HG03064 (cell line): ENCODE data around the gene NUCKS1.

Experiments used
- ATAC-seq: cut with Tn5 transposase; IDR thresholded peaks from one replicate; pipeline ENCODE4 v1.9.1; 2021; ENCODE audit warnings: low read depth; ENCODE audit not compliant: unreplicated experiment

The NUCKS1 gene

DNA sequence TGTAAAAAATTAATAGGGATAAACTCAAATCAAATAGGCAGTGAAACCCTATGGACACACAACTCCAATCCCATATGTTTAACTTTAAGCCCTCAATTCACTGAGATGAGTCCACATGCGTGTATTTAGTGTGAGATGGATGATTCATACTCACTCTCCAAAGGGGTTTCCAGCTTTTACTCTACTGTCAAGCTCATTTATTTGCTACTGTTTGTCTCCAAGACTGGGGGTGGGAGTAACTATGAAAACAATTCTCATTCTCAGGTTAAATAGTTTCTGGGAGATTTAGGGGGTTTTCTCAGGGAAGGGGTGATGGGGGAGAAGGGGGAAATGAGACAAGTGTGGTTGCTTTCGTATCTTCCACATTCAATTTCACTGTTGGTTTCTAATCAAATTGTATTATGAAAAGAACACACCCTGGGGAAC lies 22.6 kb upstream of the NUCKS1 start:
- ATAC-seq, result no peak

DNA sequence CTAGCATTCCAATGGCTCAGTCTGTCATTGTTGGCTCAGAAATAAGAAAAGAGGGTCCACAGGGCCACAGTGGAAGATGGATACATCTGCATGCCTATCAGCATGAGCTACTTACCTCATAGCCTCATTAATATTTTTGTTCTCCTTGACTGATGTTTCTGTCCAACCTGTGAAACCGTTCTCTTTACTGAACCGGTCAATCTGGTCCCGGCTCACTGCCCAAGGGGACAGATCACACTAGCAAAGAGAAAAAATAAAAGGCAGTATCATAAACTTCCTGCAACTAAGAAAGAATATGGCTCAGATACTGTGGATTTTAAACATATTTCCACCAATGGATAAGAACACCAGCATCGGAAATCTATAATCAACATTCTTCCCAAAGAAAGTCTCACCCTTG lies 20.6 kb upstream of the NUCKS1 start:
- no peak for ATAC-seq

DNA sequence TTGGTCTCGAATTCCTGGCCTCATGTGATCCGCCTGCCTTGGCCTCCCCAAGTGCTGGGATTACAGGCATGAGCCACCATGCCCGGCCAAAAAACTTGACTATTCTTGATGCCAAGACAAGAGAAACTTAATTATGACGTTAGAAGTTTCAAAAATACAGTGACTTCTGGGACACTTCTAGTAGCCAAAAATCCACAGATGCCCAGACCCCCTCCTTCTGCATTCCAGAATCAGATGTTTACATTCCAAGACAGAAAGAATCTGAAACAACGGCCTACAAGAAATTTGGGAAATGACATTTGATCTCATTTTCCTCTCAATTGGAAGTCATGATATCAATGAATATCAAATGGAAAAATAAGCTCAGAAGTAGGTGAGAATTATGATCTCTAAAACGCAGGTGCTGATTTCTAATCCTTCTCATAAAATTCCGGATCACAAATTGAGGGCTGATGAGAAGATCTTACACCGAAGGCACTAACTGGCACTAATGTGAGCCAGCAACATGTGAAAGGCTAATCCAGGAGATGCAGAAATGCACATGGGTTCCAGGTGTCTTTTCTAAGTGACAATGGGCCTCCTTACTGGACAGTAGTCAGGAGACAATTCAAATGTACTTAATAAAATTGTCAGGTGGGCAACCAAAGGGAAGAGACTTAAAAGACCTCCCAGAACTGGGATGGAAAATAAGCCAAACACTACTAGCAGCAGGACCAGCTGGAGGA lies 19.8 kb upstream of the NUCKS1 start:
- no peak for ATAC-seq

DNA sequence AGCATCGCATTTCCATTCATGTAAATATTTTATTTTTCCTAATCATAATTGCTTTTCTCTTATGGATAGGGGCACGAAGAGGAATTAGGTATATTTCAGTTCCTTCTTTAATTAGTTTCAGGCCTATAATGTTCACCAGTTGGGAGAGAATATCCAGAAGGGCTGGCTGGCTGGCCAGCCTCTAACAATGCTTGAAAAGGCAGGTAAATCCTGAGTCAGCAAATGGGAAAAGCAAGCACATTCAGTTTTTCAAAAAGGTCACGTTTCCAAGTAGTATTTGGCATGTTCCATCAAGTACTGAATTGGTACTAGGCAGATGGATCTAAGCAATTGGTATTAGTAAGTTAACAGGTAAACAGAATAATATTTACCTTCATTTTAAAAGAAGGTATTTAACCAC lies 17.3 kb upstream of the NUCKS1 start:
- ATAC-seq, result no peak

DNA sequence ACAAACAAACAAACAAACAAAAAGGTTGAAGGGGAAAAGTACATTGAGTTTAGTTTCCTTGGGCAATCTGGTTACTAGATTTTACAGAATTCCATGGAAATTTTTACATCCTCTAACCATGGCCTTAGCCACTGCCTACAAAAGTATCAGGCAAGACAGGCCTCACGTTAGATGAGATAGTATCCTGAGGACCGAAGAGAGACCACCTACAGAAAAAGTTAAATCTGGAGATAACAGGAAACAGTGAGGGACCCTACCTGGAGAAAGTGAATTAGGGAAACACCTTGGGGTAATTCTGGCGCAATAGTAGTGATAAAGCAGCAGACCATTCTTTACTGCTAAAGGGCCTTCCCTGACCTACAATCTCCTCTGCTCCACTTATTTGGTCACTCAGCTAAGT lies 16.6 kb upstream of the NUCKS1 start:
- ATAC-seq, result no peak

DNA sequence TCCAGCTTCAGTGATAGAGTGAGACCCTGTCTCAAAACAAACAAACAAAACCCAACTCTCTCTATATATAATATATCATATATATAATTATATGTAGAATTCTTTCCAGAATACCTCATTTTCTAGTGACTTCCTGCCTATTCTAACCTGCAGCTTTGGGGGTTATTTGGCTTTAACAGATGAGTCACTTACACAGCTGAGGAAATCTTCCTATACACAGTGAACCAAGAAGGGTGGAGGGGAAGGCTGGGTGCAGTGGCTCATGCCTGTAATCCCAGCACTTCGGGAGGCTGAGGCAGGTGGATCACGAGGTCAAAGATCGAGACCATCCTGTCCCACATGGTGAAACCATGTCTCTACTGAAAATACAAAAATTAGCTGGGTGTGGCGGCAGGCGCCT lies 16.1 kb upstream of the NUCKS1 start:
- no peak for ATAC-seq

DNA sequence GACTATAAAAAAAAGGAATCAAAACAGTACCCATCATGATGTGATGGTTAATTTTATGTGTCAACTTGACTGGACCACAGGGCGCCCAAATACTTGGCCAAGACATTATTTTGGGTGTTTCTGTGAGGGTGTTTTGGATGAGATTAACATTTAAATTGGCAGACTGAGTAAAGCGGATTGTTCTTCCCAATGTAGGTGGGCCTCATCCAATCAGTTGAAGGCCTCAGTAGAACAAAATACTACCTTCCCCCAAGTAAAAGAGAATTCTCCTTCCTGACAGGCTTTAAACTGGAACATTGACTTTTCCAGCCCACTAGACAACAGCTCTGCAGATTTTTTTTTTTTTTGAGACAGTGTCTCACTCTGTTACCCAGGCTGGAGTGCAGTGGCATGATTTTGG lies 14.6 kb upstream of the NUCKS1 start:
- no peak for ATAC-seq

DNA sequence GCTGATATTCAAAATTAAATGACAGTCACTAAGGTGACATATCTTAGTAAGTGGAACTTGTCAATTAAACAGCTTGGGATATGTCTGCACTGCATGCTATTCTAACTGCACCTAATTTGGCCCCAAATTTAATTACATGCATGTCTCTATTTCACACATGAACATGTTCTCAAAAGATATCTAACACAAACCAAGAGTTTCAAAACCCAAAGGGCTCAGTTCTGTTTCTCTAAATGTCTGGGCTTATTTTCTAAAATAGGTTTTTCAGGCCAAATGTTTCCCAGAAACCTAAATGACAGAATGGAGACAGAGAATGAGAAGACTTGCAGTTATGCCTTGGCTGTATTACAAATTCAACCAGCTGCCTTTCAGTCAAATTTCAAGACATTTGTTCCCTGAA lies 14.0 kb upstream of the NUCKS1 start:
- no peak for ATAC-seq

DNA sequence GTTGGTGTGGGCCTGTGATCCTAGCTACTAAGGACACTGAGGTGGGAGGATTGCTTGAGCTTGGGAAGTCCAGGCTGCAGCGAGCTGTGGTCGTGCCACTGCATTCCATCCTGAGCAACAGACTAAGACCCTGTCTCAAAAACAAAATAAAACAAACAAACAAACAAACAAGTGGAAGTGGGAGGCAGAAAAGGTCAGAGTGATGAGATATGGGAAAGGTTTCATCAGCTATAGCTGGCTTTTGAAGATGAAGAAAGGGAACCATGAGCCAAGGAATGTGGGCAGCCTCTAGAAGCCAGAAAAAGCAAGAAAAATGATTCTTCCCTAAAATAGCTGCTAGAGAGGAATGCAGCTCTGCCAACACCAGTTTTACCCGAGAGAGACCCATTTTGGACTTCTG lies 10.6 kb upstream of the NUCKS1 start:
- ATAC-seq, result no peak

DNA sequence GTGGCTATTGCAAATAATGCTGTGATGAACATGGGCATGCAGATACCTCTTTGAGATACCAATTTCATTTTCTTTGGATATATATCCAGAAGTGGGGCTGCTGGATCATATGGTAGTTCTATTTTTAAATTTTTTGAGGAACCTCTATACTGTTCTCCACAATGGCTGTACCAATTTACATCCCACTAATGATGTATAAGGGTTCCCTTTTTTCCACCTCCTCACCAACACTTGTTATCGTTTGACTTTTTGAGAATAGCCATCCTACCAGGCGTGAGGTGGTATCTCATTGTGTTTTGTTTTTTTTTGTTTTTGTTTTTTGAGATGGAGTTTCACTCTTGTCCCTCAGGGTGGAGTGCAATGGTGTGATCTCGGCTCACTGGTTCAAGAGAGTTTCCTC lies 6.6 kb upstream of the NUCKS1 start:
- no peak for ATAC-seq

DNA sequence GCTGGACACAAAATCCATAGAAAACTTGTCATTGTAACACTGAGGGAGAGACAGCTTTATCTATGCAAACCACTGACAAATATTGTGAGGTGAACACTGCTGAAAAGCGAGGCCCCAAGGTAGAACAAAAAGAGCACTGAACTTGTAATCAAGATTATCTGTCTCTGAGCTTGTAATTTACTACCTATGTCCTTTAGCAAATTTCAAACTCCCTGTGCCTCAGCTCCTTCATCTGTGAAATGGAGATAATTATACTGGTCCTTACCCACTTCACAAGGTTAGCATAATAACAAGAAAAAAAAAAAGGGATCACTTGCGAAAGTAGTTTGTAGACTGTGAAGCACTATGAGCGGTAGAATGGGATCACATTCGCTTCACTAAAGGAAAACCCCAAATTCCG lies 4.9 kb upstream of the NUCKS1 start:
- ATAC-seq, result no peak

DNA sequence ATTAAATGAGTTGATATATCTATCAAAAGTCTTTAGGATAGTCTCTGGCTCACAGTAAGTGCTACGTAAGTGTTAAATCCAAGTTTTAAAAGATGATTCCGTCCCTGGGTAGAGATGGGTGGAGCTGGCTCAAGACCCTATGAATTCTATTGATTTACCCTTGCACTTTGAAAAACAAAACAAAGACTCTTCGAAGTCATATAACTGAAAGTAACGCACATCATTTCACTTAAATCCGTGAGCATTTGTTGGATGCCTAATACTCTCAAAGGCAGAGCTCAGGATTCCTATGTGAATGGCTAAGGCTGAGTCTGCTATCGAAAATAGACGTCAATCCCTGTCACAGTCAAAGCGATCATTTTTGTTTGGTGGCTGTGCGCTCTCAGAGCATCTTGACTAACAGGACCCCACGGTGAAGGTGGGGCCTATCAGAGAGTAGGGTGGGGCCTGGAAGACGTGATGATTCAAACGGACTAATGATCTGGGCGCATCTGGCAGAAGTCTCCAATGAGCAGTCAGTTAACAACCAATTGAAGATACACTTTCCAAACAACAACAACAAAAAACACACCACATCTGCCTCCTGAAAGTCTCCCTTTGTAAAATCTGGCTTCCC lies 1.2 kb upstream of the NUCKS1 start:
- no peak for ATAC-seq

DNA sequence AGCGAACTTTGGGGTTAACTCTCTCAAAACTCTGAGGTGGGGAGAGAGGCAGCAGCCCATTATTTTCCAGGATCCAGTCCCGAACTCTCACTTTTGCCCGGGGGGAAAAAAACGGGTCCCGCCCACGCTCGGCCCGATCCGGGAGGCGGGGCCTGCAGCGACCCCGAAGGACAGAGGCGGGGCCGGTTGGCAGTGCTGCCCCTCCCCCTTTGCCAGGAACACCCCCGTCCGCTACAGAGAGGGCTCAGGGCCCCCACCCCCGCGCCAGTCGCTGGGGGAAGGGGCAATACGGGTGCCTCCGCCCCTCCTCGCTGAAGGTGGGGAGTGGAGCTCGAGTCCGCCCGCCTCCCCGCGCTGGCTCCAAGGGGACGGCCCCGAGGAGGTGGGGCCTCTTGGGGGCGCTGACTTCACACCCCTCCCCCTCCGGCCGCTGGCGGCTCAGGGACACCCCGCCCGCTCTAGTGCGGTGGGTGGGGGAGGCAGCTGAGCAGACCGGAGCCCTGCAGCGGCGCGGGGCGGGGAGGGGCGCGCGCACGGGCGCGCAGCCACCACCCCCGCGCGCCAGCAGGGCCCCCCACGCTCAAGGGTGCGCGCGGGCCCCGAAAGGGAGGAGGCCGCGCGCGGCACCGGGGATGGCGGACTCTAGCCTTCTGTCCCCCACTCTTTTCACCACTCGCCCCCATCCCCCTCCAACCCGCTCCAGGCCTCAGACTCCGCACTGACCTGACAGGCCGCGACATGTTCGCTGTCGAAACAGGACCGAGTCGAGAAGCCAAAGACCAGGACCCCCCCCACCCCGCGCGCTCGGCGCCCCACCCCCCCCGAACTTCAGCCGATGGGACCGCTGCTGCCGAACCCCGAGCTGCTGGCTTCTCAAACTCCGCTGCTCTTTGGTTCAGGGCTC lies 496 bp downstream of the NUCKS1 start:
- ATAC-seq, result peak; percentile 71

DNA sequence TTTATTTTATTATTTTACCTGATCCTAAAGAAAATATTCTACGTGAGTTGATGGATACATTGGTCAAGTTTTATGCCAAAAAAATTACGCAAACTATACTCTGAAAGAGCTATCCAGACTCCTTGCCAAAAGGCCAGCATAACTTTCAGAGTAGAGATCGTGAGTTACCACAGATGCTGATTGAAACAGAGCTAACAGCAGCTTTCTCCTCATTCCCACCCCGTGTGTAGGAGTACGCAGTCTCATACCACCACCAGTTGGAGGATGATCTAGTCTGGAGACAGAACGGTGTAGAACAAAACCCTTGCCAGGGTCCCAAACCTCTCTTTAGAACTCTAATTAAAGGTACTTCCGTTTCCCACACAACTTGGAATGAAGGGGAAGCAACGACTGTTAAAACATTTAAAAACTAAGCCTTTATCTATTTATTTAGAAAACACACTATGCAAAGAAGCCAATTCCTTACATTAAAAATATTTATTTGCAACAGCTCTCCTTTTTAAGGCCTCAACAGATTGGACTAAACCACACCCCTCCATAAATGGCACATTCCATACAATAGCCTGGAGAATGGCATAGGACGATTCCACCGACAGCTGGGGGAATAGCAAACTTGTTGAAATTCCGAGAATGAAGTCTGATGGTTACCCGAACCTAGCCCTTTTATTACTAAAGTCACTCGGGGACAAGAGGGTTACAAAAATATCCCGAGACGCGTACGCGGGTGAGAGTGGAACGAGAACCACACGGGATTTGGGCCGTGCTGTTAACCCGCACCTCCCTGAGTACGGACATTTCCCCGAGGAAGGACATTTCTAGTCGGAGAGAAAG lies 1.4 kb downstream of the NUCKS1 start:
- peak; percentile 15 for ATAC-seq

DNA sequence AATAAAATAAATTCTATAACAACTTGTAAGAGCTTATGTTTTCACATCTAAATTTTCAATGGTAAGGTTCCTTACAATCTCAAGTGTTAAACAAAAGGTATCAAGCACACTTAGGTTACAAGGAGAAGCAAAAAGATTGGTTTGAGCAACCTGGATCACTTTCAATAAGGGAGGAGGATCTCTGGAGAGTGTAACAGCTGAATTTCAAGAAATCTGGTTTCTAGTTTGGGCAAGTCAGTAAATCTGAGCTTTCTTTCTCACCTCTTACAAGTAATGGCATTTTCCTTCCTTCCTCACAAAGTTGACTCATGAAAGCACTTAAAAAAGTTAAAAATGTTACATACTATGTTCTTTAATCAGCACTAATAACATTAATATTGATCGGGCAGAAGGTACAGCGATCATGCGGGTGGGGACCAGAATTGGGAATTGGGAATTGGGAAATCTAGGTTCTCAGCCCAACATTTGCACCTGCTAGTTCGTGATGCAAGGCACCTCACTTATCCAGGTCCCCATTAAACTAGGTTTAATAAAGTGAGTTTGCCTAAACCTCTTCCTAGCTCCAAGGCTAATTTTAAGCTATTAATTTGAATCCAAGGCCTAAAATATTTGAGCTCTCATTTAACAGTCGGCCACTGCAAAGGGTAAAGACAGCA lies 3.1 kb downstream of the NUCKS1 start:
- no peak for ATAC-seq

DNA sequence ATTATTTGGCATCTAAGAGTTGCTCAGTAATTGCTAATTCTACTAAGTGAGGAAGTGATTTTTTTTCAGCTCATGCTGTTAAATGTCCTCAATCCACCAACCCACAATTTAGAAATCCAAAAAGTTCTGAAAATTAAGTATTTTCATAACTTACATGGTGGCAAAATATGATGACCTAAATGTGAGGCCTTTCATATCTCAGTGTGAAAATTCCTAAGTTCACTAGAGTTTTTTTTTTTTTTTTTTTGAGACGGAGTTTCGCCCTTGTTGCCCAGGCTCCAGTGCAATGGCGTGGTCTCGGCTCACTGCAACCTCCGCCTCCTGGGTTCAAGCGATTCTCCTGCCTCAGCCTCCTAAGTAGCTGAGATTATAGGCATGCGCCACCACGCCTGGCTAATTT lies 5.6 kb downstream of the NUCKS1 start:
- ATAC-seq, result no peak

DNA sequence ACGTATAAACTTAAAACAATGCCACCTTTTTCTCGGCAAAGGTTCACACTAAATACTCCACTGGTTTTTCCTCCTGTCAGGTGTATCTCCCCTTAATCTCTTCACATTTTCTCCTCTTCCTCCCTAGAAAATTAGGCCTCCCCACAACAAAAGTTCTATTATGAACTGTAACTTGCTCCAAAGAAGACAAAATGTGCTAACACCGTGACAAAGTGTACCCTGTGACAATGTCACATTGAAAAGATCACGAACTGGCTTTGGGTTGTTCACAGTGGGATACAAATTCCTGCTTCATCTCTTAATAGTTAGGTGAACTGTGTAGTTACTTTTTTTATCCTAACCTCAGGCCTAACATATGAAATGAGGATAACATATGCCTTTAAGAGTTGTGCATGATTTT lies 6.0 kb downstream of the NUCKS1 start:
- no peak for ATAC-seq

DNA sequence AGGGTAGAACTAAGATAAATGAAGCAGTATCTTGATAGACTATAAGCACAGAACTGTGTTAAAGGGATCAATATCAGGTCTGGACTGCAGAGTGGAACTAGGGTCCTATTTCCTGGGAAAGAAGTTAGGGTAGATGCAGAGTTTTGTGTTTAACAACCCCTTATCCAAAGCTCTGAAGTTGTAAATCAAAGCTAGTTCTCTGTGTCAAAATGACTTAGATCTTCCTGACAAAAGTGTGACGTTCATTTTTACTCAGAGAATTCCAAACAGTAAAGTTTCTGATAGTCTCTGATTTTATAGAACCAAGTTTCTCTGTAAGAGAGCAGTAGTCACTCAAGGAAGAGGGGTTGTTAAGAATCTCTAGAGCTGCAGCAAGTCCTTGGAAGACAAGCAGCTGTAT lies 8.3 kb downstream of the NUCKS1 start:
- ATAC-seq, result no peak

DNA sequence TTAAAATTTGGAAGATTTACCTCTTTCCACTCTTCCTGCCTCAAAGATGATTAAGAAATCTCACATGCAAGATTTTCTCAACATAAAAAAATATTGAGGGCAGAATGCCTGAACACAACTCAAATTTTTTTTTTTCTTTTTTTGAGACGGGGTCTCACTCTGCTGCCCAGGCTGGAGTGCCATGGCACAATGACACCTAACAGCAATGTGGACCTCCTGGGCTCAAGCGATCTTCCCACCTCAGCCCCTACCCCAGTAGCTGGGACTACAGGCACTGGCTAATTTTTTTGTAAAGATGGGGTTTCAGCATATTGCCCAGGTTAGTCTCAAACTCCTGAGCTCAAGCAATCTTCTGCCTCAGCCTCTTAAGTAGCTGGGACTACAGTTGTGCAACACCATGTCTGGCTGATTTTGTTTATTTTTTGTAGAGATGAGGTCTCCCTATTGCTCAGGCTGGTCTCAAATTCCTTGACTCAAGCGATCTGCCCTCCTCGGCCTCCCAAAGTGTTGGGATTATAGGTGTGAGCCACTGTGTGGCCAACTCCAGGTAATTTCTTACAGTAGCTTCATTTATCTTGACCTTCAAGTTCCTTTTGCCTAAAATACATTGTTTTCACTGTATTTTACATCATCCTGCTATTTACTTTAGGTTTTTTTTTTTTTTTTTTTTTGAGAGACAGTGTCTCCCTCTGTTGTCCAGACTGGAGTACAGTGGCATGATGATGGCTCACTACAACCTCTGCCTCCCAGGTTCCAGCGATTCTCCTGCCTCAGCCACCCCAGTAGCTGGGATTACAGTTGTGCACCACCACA lies 10.4 kb downstream of the NUCKS1 start:
- ATAC-seq, result no peak
